ENCODE measurements around the gene KCTD21.

The KCTD21 gene

DNA sequence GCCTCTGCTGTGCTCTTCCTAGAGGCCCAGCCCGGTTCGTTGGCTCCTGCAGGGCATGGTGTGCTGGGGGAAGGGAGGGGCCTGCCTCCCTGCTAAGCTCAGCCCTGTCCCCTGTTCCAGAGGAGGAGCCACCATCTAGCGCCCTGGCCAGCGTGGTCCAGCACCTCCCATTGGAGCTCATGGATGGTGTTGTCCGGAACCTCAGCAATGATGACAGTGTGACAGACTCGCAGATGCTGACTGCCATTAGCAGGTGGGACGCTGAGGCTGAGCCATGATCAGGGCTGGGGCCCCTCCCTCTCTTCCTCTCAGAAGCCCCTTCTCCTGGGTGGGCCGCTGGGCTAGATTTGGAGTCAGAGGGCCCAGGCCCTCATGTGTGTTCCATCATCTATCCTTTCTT is 9.4 kb upstream of the KCTD21 start:
- Histone ChIP-seq H3K9ac (ENCODE audit: low read length) (no peak overlapping the region), H4K20me1 (ENCODE audit: insufficient read depth, low read length) (no peaks in the 10 kb centered on the region), H3K79me2 (ENCODE audit: insufficient read depth, low read length) (no peaks in the 10 kb centered on the region), H3F3A (ENCODE audit: insufficient read depth, low read length) (no peaks in the 10 kb centered on the region), H3K9me2 (ENCODE audit: low read depth, low read length) (no peaks in the 10 kb centered on the region), H3K4me3 (ENCODE audit: low read depth, low read length, poor library complexity, severe bottlenecking) (no peak overlapping the region), H3K36me3 (ENCODE audit: insufficient read depth, low read length) (no peaks in the 10 kb centered on the region), H3K27me3 (ENCODE audit: insufficient read depth, low read length) (no peaks in the 10 kb centered on the region), H3K4me2 (ENCODE audit: low read length) (no peak overlapping the region), H3K27ac (ENCODE audit: low read depth, low read length, poor library complexity, severe bottlenecking) (no peak overlapping the region), H3K9me3 (ENCODE audit: low read length) (no peaks in the 10 kb centered on the region), H3K4me1 (ENCODE audit: insufficient read depth, low read length, severe bottlenecking) (peaks cover 5% of the 10 kb centered on the region), H2AFZ (ENCODE audit: low read length) (no peak overlapping the region)
- no peak for TF ChIP-seq EZH2 (IDR thresholded peaks at IDR 0.05; ENCODE audit: borderline replicate concordance, low read length)
- TF ChIP-seq, protein P1, sequence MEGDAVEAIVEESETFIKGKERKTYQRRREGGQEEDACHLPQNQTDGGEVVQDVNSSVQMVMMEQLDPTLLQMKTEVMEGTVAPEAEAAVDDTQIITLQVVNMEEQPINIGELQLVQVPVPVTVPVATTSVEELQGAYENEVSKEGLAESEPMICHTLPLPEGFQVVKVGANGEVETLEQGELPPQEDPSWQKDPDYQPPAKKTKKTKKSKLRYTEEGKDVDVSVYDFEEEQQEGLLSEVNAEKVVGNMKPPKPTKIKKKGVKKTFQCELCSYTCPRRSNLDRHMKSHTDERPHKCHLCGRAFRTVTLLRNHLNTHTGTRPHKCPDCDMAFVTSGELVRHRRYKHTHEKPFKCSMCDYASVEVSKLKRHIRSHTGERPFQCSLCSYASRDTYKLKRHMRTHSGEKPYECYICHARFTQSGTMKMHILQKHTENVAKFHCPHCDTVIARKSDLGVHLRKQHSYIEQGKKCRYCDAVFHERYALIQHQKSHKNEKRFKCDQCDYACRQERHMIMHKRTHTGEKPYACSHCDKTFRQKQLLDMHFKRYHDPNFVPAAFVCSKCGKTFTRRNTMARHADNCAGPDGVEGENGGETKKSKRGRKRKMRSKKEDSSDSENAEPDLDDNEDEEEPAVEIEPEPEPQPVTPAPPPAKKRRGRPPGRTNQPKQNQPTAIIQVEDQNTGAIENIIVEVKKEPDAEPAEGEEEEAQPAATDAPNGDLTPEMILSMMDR (IDR thresholded peaks at IDR 0.05; ENCODE audit: low read length) = no peak

DNA sequence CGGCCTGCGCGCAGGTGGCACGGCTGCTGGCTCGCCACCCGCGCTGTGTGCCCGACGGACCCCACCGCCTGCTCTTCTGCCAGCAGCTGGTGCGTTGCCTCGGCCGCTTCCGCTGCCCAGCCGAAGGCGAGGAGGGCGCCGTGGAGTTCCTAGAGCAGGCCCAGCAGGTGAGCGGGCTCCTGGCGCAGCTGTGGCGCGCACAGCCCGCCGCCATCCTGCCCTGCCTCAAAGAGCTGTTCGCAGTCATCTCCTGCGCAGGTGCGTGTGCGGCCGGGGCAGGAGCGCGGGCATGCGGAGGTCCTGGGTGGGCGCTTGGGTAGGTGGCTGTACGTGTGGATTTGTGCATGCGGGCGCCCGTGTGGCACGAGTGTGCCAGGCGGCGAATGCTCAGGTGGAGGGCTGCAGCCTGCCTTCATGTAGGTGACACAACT is 8.2 kb upstream of the KCTD21 start:
- H4K20me1 ChIP-seq (ENCODE audit: insufficient read depth, low read length) = no peaks in the 10 kb centered on the region

DNA sequence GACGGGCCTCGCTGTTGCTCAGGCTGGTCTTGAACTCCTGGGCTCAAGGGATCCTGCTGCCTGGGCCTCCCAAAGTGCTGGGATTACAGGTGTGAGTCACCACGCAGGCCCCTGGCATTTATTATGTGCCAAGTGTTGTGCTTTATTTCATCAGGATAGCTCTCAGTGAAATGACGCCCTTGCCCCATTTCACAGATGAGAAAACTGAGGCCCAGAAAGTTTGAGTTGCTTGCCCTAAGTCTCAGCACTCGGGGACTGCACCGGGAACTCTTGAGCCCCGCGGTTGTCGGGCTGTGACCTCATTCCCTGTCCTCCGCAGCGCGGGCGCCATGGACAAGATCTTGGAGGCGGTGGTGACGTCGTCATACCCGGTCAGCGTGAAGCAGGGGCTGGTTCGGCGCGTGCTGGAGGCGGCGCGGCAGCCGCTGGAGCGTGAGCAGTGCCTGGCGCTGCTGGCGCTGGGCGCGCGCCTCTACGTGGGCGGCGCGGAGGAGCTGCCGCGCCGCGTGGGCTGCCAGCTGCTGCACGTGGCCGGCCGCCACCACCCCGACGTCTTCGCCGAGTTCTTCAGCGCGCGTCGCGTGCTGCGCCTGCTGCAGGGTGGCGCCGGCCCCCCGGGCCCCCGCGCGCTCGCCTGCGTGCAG is 7.6 kb upstream of the KCTD21 start:
- H3K36me3 ChIP-seq (ENCODE audit: insufficient read depth, low read length) = no peaks in the 10 kb centered on the region
- H4K20me1 ChIP-seq (ENCODE audit: insufficient read depth, low read length) = no peaks in the 10 kb centered on the region
- no peak overlapping the region for H3K9ac ChIP-seq (ENCODE audit: low read length)
- H3F3A ChIP-seq (ENCODE audit: insufficient read depth, low read length) = no peaks in the 10 kb centered on the region
- H2AFZ ChIP-seq (ENCODE audit: low read length) = no peak overlapping the region
- H3K4me1 ChIP-seq (ENCODE audit: insufficient read depth, low read length, severe bottlenecking) = no peaks in the 10 kb centered on the region
- H3K79me2 ChIP-seq (ENCODE audit: insufficient read depth, low read length) = no peaks in the 10 kb centered on the region
- no peak overlapping the region for H3K4me3 ChIP-seq (ENCODE audit: low read depth, low read length, poor library complexity, severe bottlenecking)
- no peaks in the 10 kb centered on the region for H3K9me3 ChIP-seq (ENCODE audit: low read length)
- H3K9me2 ChIP-seq (ENCODE audit: low read depth, low read length) = no peaks in the 10 kb centered on the region
- no peaks in the 10 kb centered on the region; the same call in 1 of the 2 replicates for H3K27me3 ChIP-seq (ENCODE audit: insufficient read depth, low read length)
- H3K27ac ChIP-seq (ENCODE audit: low read depth, low read length, poor library complexity, severe bottlenecking) = no peak overlapping the region
- no peak for TF ChIP-seq EZH2 (IDR thresholded peaks at IDR 0.05; ENCODE audit: borderline replicate concordance, low read length)
- TF ChIP-seq, protein P1 (IDR thresholded peaks at IDR 0.05; ENCODE audit: low read length) = no peak
- no peak overlapping the region for H3K4me2 ChIP-seq (ENCODE audit: low read length)

More for the DNA sequence above, 8.2 kb upstream of the KCTD21 start:
- Histone ChIP-seq H3K27me3 (ENCODE audit: insufficient read depth, low read length) (no peaks in the 10 kb centered on the region), H2AFZ (ENCODE audit: low read length) (no peak overlapping the region), H3K27ac (ENCODE audit: low read depth, low read length, poor library complexity, severe bottlenecking) (no peak overlapping the region), H3K4me2 (ENCODE audit: low read length) (no peak overlapping the region), H3K4me1 (ENCODE audit: insufficient read depth, low read length, severe bottlenecking) (no peaks in the 10 kb centered on the region), H3K9me3 (ENCODE audit: low read length) (no peaks in the 10 kb centered on the region), H3F3A (ENCODE audit: insufficient read depth, low read length) (no peaks in the 10 kb centered on the region), H3K9me2 (ENCODE audit: low read depth, low read length) (no peaks in the 10 kb centered on the region), H3K36me3 (ENCODE audit: insufficient read depth, low read length) (no peaks in the 10 kb centered on the region), H3K79me2 (ENCODE audit: insufficient read depth, low read length) (no peaks in the 10 kb centered on the region), H3K9ac (ENCODE audit: low read length) (no peak overlapping the region), H3K4me3 (ENCODE audit: low read depth, low read length, poor library complexity, severe bottlenecking) (no peak overlapping the region)
- TF ChIP-seq, protein P1 (IDR thresholded peaks at IDR 0.05; ENCODE audit: low read length) = no peak
- no peak for TF ChIP-seq EZH2 (IDR thresholded peaks at IDR 0.05; ENCODE audit: borderline replicate concordance, low read length)

Measured in OCI-LY1 (cell line).